Prostate gland (tissue), 2 donors: ENCODE measurements around the gene TDRD10.

Source experiments
- POLR2A ChIP-seq: fragments of 450-650 bp; IDR thresholded peaks from one replicate; pipeline ENCODE4 v1.6.1; 2016; ENCODE audit warnings: antibody characterized with exemption, mild to moderate bottlenecking
- POLR2AphosphoS5 ChIP-seq: sonication (generic); formaldehyde crosslinking; IDR thresholded peaks from one replicate; pipeline ENCODE4 v1.6.1; 2017; ENCODE audit warnings: antibody characterized with exemption
- TF ChIP-seq, protein P1 (sequence below), 4 experiments: fragments of 200-600 bp in 2 of 4; fragments of 450-650 bp in 2 of 4; sonication (generic) in 2 of 4; IDR thresholded peaks; 1 replicate in 3 of 4; 2 replicates in 1 of 4; pipeline ENCODE4 v1.5.1; 2016 to 2019; ENCODE audit warnings: antibody characterized with exemption in 4 of 4, mild to moderate bottlenecking in 2 of 4, moderate library complexity in 2 of 4

DNA sequence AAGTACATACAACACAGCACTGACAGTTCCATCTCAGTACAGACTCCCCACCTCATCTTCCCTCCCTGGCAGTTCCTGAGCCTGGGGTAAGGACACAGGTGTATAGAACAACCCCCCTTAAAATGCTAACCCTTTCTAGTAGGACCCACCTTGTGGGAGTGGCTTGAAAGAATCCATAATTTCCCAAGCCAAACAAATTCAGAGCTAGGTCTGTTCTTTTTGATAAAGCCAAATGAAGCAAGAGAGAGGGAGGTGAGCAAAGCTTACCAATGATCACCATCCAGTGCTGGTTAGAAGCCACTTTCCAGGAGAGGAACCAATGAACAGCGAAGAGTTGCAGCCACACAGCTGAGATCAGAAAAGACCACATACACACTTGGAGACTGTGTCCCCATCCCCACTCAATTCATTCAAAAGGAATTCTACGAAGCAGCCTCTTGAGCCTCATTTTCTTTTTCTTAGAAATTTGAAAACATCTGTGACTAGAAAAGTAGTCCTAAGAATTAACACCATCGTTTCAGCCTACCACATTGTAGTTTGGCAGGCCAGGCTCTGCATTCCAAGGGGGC, 47.3 kb downstream of the TDRD10 start:
- no peak for TF ChIP-seq POLR2A
- TF ChIP-seq, protein P1, sequence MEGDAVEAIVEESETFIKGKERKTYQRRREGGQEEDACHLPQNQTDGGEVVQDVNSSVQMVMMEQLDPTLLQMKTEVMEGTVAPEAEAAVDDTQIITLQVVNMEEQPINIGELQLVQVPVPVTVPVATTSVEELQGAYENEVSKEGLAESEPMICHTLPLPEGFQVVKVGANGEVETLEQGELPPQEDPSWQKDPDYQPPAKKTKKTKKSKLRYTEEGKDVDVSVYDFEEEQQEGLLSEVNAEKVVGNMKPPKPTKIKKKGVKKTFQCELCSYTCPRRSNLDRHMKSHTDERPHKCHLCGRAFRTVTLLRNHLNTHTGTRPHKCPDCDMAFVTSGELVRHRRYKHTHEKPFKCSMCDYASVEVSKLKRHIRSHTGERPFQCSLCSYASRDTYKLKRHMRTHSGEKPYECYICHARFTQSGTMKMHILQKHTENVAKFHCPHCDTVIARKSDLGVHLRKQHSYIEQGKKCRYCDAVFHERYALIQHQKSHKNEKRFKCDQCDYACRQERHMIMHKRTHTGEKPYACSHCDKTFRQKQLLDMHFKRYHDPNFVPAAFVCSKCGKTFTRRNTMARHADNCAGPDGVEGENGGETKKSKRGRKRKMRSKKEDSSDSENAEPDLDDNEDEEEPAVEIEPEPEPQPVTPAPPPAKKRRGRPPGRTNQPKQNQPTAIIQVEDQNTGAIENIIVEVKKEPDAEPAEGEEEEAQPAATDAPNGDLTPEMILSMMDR (IDR thresholded peaks at IDR 0.05), result no peak
- no peak for TF ChIP-seq POLR2AphosphoS5
